Neutrophil (primary cell): Measurements from ENCODE around the gene GIGYF1.

Source experiments
- H3K27ac ChIP-seq: fragments of 200-600 bp; sonication (generic); 2 replicates; pipeline ENCODE4 v1.5.1; 2016; ENCODE audit warnings: mild to moderate bottlenecking, moderate library complexity
- H3K27me3 ChIP-seq: fragments of 200-600 bp; sonication (generic); 2 replicates; pipeline ENCODE4 v1.6.0; 2016; ENCODE audit warnings: mild to moderate bottlenecking
- H3K36me3 ChIP-seq: fragments of 200-600 bp; sonication (generic); 2 replicates; pipeline ENCODE4 v1.5.1; 2017
- H3K4me1 ChIP-seq, 2 experiments: fragments of 200-600 bp in 1 of 2; sonication (generic) in 1 of 2; 1 replicate in 1 of 2; 2 replicates in 1 of 2; pipeline versions ENCODE4 v1.5.1 to v1.6.1; 2013 to 2016; ENCODE audit warnings: low read depth in 1 of 2, low read length in 1 of 2, mild to moderate bottlenecking in 1 of 2, moderate library complexity in 1 of 2; ENCODE audit not compliant: control insufficient read depth in 1 of 2, insufficient read depth in 1 of 2
- H3K4me3 ChIP-seq, 2 experiments: fragments of 200-600 bp in 1 of 2; sonication (generic) in 1 of 2; 1 replicate in 1 of 2; 2 replicates in 1 of 2; pipeline ENCODE4 v1.5.1; 2013 to 2016; ENCODE audit warnings: low read depth in 1 of 2, low read length in 1 of 2, mild to moderate bottlenecking in 1 of 2, moderate library complexity in 1 of 2
- H3K9me3 ChIP-seq: fragments of 200-600 bp; sonication (generic); 2 replicates; pipeline ENCODE4 v1.5.1; 2016
- CTCF ChIP-seq: fragments of 200-600 bp; sonication (generic); IDR thresholded peaks from 2 replicates; pipeline ENCODE4 v1.5.1; 2016; ENCODE audit warnings: antibody characterized with exemption

Gene GIGYF1

DNA sequence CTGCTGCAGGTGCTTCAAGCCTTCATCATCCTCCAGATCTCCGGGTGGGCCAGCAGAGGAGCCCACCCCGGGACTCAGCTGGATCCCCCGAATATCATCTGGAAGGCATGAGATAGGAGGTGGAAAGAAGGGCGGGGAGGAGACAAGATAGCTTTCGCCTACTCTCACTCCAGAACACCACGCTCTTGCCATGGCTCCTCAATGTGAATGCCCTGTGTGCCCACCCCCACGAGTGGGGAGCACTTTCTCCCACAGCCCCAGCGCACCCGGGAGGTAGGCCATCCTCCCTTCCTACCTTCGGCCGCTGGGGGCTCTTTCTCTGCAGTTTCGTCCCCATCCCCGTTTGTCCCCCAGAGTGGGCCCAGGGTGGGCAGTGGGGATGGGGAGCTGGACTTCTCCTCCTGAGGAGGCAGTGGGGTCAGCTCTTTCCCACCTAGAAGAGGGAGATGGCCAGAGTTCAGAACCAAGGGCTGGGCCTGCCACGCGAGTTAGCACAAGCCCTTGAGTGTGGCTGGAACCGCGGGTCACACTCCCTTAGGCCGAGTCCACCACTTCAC is 8.9 kb downstream of the GIGYF1 start:
- H3K36me3 ChIP-seq, result peaks cover 90% of the 10 kb centered on the region
- H3K27ac ChIP-seq, result peak overlapping the region; percentile 11
- no peak for TF ChIP-seq CTCF
- no peaks in the 10 kb centered on the region for H3K9me3 ChIP-seq
- peaks cover 4 to 6% of the 10 kb centered on the region in 2 experiments for H3K4me1 ChIP-seq
- H3K27me3 ChIP-seq, result no peaks in the 10 kb centered on the region
- no peak overlapping the region for H3K4me3 ChIP-seq

GRCh38 chr7:100684534-100685042 is 9.5 kb downstream of the GIGYF1 start:
- H3K4me3 ChIP-seq, result no peak overlapping the region
- peaks cover 95% of the 10 kb centered on the region for H3K36me3 ChIP-seq
- no peak for TF ChIP-seq CTCF
- no peaks in the 10 kb centered on the region for H3K27me3 ChIP-seq
- peaks cover 10 to 11% of the 10 kb centered on the region in 2 experiments for H3K4me1 ChIP-seq
- H3K9me3 ChIP-seq, result no peaks in the 10 kb centered on the region
- H3K27ac ChIP-seq, result no peak overlapping the region

- H3K27ac ChIP-seq, result peak overlapping the region; percentile 100
- H3K9me3 ChIP-seq, result no peaks in the 10 kb centered on the region
- H3K27me3 ChIP-seq, result no peaks in the 10 kb centered on the region
- peaks cover 16 to 18% of the 10 kb centered on the region in 2 experiments for H3K4me1 ChIP-seq
- no peak for TF ChIP-seq CTCF
- peaks cover 97% of the 10 kb centered on the region for H3K36me3 ChIP-seq
- no peak overlapping the region for H3K4me3 ChIP-seq
Measured at GRCh38 chr7:100683659-100684533, 10.2 kb downstream of the GIGYF1 start.

- H3K27ac ChIP-seq, result peak overlapping the region; percentile 100
- H3K27me3 ChIP-seq, result no peaks in the 10 kb centered on the region
- no peak for TF ChIP-seq CTCF
- H3K9me3 ChIP-seq, result peaks cover 6% of the 10 kb centered on the region
- H3K4me3 ChIP-seq, result no peak overlapping the region
- peaks cover 24 to 26% of the 10 kb centered on the region in 2 experiments for H3K4me1 ChIP-seq
- H3K36me3 ChIP-seq, result peaks cover 98% of the 10 kb centered on the region
Measured at GRCh38 chr7:100682991-100683658, 10.9 kb downstream of the GIGYF1 start.

GRCh38 chr7:100682228-100682741 is 11.8 kb downstream of the GIGYF1 start:
- Histone ChIP-seq H3K36me3 (peaks cover 98% of the 10 kb centered on the region), H3K27me3 (no peaks in the 10 kb centered on the region), H3K27ac (peak overlapping the region; percentile 100), H3K9me3 (peaks cover 6% of the 10 kb centered on the region), H3K4me1 (peaks cover 32 to 34% of the 10 kb centered on the region in 2 experiments), H3K4me3 (no peak overlapping the region)
- TF ChIP-seq CTCF, result no peak
